Measurements from ENCODE around the gene MCRIP1.

The MCRIP1 gene

DNA sequence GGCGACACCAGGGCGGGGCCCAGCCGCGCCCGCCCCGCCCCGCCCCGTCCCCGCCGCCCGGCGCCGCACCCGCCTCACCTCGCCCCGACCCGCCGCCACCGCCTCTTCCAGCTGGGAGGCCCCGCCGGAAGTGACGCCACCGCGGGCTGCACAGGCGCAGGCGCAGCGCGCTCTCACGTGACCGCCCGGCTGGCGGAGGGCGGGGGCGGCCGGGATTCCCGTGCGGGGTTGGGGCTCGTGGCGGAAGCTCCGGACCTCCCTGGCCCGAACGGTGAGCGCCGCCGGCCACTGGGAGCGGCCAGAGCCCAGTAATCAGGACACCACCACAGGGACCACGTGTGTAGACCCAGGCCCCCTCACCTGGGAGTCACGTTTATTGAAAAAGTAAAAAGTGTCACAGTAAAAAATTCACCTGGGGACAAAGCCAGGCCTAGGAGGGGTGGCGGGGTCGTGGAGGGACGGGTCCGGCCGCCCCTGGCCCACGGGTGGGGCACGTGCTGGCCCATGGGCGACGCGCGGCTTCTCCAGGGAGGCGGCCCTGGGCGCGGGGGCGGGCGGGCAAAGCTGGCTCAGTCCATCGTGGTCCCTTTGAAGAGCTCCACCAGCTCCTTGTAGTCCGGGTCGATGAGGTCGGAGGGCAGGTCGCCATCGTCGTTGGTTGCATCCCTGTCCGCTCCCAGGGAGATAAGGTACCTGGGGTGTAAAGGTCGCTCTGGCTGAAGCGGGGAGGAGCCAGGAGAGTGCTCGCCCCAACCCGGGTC is at the start of gene MCRIP1:
TSS of gene MCRIP1 (minus strand) at position 132 of the 761 bp plus-strand sequence. CDS start 8,785 bp downstream, outside the sequence.
- DNase-seq, result peak; percentile 52

DNA sequence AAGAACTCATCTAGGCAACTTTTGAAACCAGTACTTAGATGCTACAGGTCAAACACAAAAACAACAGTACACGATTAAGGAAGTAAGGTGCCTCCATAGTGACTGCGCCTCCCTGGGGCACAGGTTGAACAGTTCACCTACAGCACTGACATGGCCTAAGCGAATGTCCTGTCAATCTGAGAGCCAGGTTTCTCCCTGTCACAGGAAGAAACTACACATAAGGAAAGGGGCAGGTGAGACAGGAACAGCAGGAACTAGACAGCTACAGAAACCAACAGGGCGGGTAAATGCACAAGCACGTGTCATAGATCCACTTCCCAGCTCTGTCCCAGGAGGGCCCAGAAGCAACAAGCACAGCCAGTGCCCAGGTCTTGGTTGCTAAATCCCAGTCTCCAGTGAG is 46.0 kb upstream of the MCRIP1 start:
- DNase-seq, result no peak

- no peak for DNase-seq
These were observed 45.2 kb upstream of the MCRIP1 start for GRCh38 chr17:81878294-81878693.

- DNase-seq, result no peak
These were observed 44.5 kb upstream of the MCRIP1 start for GRCh38 chr17:81877569-81877968.

- no peak for DNase-seq
These were observed 38.5 kb upstream of the MCRIP1 start for GRCh38 chr17:81871387-81872230.

DNA sequence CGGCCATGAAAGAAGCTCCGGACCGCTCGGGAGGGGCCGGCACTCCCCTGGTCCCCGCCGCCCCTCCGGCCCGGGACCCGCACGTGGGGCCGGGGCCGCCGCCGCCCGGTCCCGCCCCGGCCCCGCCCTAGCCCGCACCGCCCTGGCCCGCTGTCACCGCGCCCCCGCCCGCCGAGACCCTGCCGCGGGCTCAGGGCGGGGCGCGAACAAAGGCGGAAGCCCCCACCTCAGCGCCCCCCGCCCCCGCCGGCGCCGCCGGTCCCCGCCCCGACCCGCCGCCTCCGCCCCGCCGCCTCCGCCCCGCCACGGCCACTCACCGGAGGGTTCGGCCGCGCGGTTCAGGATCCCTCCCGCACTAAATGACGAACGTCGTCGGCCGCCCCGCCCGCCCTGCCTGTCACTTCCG is 37.9 kb upstream of the MCRIP1 start, which contains the start of gene ARHGDIA:
TSS of gene ARHGDIA (minus strand) at position 357 of the 406 bp plus-strand sequence. CDS start 1,407 bp downstream, outside the sequence.
- no peak for DNase-seq

DNA sequence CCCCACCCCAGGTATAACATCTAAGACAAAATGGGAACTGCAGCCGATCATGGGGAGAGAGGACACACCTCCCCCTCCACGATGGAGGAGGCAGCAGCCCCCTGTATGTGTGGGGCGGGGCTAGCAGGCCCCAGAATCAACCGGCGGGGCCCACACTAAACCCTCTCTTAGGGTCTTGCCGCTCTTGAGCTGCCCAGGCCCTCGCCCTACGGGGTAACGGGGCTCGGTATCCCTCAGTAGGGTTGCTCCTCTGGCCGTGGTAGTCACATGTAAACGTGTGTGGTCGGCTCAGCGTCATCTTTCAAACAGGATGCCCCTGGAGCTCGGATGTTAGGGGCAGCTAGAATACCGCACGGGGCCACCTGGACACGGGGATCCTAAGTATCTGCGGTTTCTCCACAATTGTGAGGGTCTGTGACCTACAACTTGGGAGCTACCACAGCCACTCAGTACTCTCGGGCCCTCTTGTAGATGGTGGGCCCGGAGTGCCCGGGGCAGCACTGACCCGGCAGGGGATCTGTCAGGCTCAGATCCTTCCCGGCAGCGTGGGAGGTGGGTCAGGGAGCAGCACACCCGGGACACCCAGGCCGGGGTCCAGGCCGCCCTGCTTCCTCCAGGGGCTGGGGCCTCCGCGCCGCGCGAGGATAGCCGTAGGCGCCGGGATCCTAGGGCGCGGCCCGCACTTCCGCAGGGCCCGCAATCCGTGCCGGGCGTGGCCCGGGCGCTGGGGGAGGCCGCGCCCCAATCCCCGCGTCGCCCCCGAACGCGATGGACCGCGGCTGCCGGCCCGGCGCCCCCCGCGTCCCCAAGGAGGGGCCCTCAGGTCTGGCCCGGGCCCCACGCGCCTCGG is 37.3 kb upstream of the MCRIP1 start:
- no peak for DNase-seq

- no peak for DNase-seq
These were observed 36.4 kb upstream of the MCRIP1 start for GRCh38 chr17:81869221-81870130.

DNA sequence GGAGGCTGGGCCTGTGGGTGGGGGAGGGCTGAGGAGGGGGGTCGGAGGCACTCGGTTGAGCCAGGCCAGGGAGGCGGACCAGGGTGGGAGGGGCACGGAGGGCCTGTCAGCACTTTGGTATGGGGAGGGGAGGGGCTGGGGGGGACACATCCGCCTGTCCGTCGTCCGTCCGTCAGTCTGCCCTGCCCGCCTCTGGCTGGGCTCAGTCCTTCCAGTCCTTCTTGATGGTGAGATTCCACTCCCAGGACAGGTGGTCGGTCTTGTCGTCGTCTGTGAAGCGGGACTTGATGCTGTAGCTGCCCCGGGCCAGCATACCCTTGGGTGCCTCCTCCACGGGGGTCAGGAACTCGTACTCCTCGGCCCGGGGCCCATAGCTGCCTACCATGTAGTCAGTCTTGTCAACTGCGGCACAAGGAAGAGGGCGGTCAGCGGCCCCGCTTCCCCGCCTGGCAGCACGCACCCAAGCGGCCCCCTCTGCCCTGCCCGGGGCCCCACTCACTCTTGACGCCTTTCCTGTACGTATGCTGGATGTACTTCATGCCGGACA is 35.7 kb upstream of the MCRIP1 start:
- DNase-seq, result no peak

- DNase-seq, result no peak
These were observed 35.0 kb upstream of the MCRIP1 start for GRCh38 chr17:81867991-81868673.

- DNase-seq, result no peak
These were observed 34.3 kb upstream of the MCRIP1 start for GRCh38 chr17:81867170-81867990.

GRCh38 chr17:81866440-81867169 is 33.5 kb upstream of the MCRIP1 start:
- no peak for DNase-seq

DNA sequence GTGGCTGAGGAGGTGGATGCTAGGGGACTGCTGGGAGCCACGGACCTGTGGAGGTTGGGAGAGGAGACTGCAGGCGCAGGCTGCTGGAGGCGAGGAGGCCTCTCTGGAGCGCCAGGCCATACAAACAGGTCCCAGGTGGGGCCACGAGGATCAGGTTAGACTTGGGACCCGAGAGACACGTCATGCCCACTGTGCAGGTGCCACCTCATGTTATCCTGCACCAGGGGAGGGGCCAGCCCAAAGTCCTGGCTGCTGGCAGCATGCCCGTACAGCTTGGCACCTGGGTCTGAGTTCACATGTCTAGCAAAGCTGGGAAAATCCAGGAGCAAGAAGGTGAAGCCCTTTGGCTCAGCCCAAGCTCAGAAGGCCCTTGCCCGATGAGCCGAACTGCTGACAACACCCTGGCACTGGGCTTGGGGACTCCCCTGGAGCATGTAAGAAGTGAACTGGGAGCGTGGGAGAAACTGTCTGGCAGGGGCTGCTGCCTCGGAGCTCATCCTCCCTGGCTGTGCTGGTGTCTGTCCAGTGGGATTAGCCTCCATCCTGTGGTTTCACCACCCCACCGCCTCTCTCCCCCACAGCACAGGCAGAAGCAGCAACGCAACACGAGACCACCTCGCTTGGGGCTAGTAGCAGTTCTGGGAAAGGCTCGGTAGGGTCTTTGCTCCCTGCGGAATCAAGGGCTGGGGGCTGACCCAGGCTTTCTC is 32.8 kb upstream of the MCRIP1 start:
- no peak for DNase-seq

- DNase-seq, result no peak
These were observed 32.3 kb upstream of the MCRIP1 start for GRCh38 chr17:81865358-81865732.

GRCh38 chr17:81863833-81864768 is 31.0 kb upstream of the MCRIP1 start:
- no peak for DNase-seq

- DNase-seq, result no peak
These were observed 30.1 kb upstream of the MCRIP1 start for GRCh38 chr17:81863123-81863675.

Measured in cortex of kidney (tissue), 1 donor.